ENCODE measurements around the gene USP47. TPM values are rescaled to one million over a fixed set of nuclear protein-coding genes. Genes with fewer than 3 reads are reported as not detected.

Gene USP47
- total RNA-seq = 38.9 and 54.6 TPM in 2 replicates

- DNase-seq (ENCODE audit: extremely low read depth, low read depth, low spot score) = no peak
Measured at GRCh38 chr11:11841723-11842420, at the start of gene USP47. TSS of gene USP47 (plus strand) at chr11:11841972. CDS start at chr11:11842186, 214 bp downstream.

- DNase-seq (ENCODE audit: extremely low read depth, low read depth, low spot score) = no peak
Measured at GRCh38 chr11:11793073-11793472, 48.7 kb upstream of the USP47 start.

- peak; percentile 29 for DNase-seq (ENCODE audit: extremely low read depth, low read depth, low spot score)
Measured at GRCh38 chr11:11798586-11799438, 43.0 kb upstream of the USP47 start.

GRCh38 chr11:11805228-11805627, 36.5 kb upstream of the USP47 start:
- no peak for DNase-seq (ENCODE audit: extremely low read depth, low read depth, low spot score)

- no peak for DNase-seq (ENCODE audit: extremely low read depth, low read depth, low spot score)
Measured at GRCh38 chr11:11806074-11806473, 35.7 kb upstream of the USP47 start.

GRCh38 chr11:11806586-11806985, 35.2 kb upstream of the USP47 start:
- no peak for DNase-seq (ENCODE audit: extremely low read depth, low read depth, low spot score)

GRCh38 chr11:11807811-11808782, 33.7 kb upstream of the USP47 start:
- DNase-seq (ENCODE audit: extremely low read depth, low read depth, low spot score) = no peak

- DNase-seq (ENCODE audit: extremely low read depth, low read depth, low spot score) = no peak
Measured at GRCh38 chr11:11808992-11809615, 32.7 kb upstream of the USP47 start.

GRCh38 chr11:11810764-11811726, 30.7 kb upstream of the USP47 start:
- DNase-seq (ENCODE audit: extremely low read depth, low read depth, low spot score) = no peak

- DNase-seq (ENCODE audit: extremely low read depth, low read depth, low spot score) = no peak
Measured at GRCh38 chr11:11813288-11813962, 28.3 kb upstream of the USP47 start.

GRCh38 chr11:11814614-11815452, 26.9 kb upstream of the USP47 start:
- DNase-seq (ENCODE audit: extremely low read depth, low read depth, low spot score) = no peak

- no peak for DNase-seq (ENCODE audit: extremely low read depth, low read depth, low spot score)
Measured at GRCh38 chr11:11816511-11817314, 25.1 kb upstream of the USP47 start.

GRCh38 chr11:11817957-11818356, 23.8 kb upstream of the USP47 start:
- DNase-seq (ENCODE audit: extremely low read depth, low read depth, low spot score) = no peak

GRCh38 chr11:11818529-11819121, 23.1 kb upstream of the USP47 start:
- DNase-seq (ENCODE audit: extremely low read depth, low read depth, low spot score) = no peak

GRCh38 chr11:11821899-11822298, 19.9 kb upstream of the USP47 start:
- no peak for DNase-seq (ENCODE audit: extremely low read depth, low read depth, low spot score)

- DNase-seq (ENCODE audit: extremely low read depth, low read depth, low spot score) = no peak
Measured at GRCh38 chr11:11822946-11823345, 18.8 kb upstream of the USP47 start.

GRCh38 chr11:11826260-11826659, 15.5 kb upstream of the USP47 start:
- no peak for DNase-seq (ENCODE audit: extremely low read depth, low read depth, low spot score)

Measured in glomerular endothelial cell (primary cell).